SK-N-MC (cell line): ENCODE data around the gene ADAMTS18.

Experiments used
- DNase-seq: peaks from one replicate; pipeline ENCODE4 v3.0.0-alpha.2; 2011; ENCODE audit warnings: low read depth, low spot score
- H3K27ac ChIP-seq: fragments of 200-600 bp; sonication (generic); 2 replicates; pipeline ENCODE4 v1.5.1; 2016; ENCODE audit warnings: mixed run types
- H3K36me3 ChIP-seq: fragments of 200-600 bp; sonication (generic); 2 replicates; pipeline ENCODE4 v1.6.1; 2017; ENCODE audit warnings: antibody characterized with exemption, low read length, mixed read lengths; ENCODE audit not compliant: insufficient read depth
- H3K4me3 ChIP-seq: fragments of 200-600 bp; sonication (generic); 2 replicates; pipeline ENCODE4 v1.5.1; 2016
- H3K9ac ChIP-seq: fragments of 200-600 bp; sonication (generic); 2 replicates; pipeline ENCODE4 v1.8.0; 2017; ENCODE audit warnings: mixed run types, mixed read lengths; ENCODE audit not compliant: insufficient read length
- H3K9me3 ChIP-seq: fragments of 200-600 bp; sonication (generic); 2 replicates; pipeline ENCODE4 v1.6.1; 2017; ENCODE audit warnings: low read depth, mild to moderate bottlenecking, antibody characterized with exemption, low read length, moderate library complexity, mixed read lengths
- EZH2 ChIP-seq: fragments of 200-600 bp; sonication (generic); IDR thresholded peaks from one replicate; pipeline ENCODE4 v1.6.1; 2017; ENCODE audit warnings: antibody characterized with exemption
- FOXP2 ChIP-seq: optimal IDR thresholded peaks from 2 replicates; pipeline ENCODE3; 2011; ENCODE audit warnings: mild to moderate bottlenecking, moderate library complexity; ENCODE audit not compliant: insufficient read depth; ENCODE audit errors: extremely low read length, control extremely low read depth
- POLR2AphosphoS5 ChIP-seq: IDR thresholded peaks from 2 replicates; pipeline ENCODE4 v1.6.1; 2012; ENCODE audit warnings: mild to moderate bottlenecking, low read depth, low read length, borderline replicate concordance

The ADAMTS18 gene

GRCh38 chr16:77394699-77395098, 40.1 kb downstream of the ADAMTS18 start:
- H3K36me3 ChIP-seq = no peaks in the 10 kb centered on the region
- no peak for TF ChIP-seq EZH2
- TF ChIP-seq FOXP2 = no peak
- TF ChIP-seq POLR2AphosphoS5 = no peak
- no peak overlapping the region for H3K9ac ChIP-seq
- H3K9me3 ChIP-seq = no peaks in the 10 kb centered on the region
- no peak overlapping the region for H3K27ac ChIP-seq
- H3K4me3 ChIP-seq = no peak overlapping the region
- DNase-seq = no peak

DNA sequence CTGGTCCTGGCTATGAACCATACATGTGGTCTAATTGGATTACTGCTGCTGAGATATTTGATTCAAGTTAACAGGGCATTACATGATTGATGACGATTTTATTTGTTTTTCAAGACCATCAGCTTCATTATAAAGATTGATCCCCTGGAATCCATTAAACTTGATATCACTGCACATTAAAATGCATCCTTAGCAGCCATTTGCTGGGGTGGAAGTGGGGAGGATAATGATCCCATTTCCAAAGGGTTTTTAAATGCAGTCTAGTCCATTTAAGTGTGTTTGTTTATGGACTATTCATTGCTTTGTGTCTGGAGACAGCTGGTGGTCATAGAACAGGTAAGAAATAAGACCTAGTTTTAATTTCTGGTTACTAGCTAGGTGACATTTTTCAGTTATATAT, 40.9 kb downstream of the ADAMTS18 start:
- Histone ChIP-seq H3K27ac (no peak overlapping the region), H3K9me3 (no peaks in the 10 kb centered on the region), H3K4me3 (no peak overlapping the region), H3K36me3 (no peaks in the 10 kb centered on the region), H3K9ac (no peak overlapping the region)
- DNase-seq = no peak
- TF ChIP-seq EZH2 (no peak), POLR2AphosphoS5 (no peak), FOXP2 (no peak)

GRCh38 chr16:77387815-77388209, 47.0 kb downstream of the ADAMTS18 start:
- Histone ChIP-seq H3K4me3 (no peak overlapping the region), H3K36me3 (no peaks in the 10 kb centered on the region), H3K9ac (no peak overlapping the region), H3K9me3 (no peaks in the 10 kb centered on the region), H3K27ac (no peak overlapping the region)
- no peak for DNase-seq
- TF ChIP-seq FOXP2 (no peak), EZH2 (no peak), POLR2AphosphoS5 (no peak)

DNA sequence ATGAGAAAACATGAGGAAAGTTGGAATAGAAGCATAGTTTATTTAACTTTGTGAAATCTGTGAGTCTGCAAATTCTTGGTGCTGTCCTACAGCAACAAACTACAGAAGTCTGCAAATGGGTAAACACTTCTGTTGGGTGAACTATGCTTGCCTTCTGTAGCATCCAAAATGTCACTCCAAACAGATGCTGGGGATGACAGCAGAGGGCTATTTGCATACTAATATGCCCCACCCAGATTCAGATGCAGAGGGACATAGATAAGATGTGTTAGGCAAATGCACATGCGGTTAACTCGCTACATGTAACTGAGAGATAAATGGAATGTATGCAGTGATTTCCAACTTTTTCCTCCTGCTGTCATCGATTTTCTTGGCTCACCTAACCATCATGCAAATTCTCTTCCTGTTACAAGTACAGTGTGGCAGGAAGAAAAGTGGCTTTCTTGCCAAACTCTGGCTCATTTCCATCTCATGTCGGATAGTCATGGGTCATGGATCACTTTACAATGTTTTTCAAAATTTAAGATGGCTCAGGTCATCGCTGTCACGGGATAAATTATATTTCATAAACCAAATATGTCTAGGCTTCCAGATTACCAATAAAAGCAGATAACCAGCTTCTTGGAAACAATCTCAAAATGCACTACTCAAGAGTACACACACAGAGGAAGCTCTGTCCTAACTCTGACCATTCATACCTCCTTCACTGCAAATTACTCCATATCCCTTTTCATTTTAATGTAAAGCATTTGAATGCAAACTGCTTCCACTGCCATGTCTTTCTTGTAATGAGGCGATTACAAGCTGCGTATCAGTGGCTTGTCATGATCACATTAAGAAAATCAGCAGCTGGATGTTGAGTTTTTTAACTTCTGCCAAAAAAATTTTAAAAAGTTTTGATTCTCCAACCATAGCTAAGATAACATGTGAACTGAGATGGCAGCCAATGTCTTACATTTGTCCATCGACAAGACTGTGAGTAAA, 47.7 kb downstream of the ADAMTS18 start:
- Histone ChIP-seq H3K9me3 (no peaks in the 10 kb centered on the region), H3K36me3 (no peaks in the 10 kb centered on the region), H3K9ac (no peak overlapping the region), H3K4me3 (no peak overlapping the region), H3K27ac (no peak overlapping the region)
- DNase-seq = no peak
- TF ChIP-seq EZH2 = no peak
- TF ChIP-seq FOXP2 = no peak
- no peak for TF ChIP-seq POLR2AphosphoS5

GRCh38 chr16:77385481-77385880, 49.4 kb downstream of the ADAMTS18 start:
- Histone ChIP-seq H3K36me3 (no peaks in the 10 kb centered on the region), H3K9ac (no peak overlapping the region), H3K4me3 (no peak overlapping the region), H3K27ac (no peak overlapping the region), H3K9me3 (no peaks in the 10 kb centered on the region)
- no peak for TF ChIP-seq POLR2AphosphoS5
- TF ChIP-seq EZH2 = no peak
- TF ChIP-seq FOXP2 = no peak
- DNase-seq = no peak

DNA sequence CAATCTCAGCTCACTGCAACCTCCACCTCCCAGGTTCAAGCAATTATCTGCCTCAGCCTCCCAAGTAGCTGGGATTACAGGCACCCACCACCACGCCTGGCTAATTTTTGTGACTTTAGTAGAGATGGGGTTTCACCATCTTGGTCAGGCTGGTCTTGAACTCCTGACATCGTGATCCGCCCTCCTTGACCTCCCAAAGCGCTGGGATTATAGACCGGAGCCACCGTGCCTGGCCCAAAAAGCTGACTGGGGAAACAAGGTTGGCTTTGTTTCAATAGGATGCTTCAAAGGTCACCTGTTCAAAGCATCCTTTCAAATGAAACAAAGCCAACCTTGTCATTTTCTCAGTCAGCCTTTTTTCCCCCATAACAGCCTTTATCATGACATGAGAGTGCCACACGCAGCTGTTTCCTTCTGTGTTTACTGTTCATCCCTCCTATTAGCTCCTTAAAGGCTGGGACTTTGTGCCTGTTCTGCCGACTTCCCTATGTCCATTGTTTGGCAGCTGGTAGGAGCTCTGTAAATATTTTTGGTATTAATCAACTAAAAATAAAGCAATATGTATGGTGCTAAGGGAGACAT, 51.1 kb downstream of the ADAMTS18 start:
- no peaks in the 10 kb centered on the region for H3K9me3 ChIP-seq
- no peak overlapping the region for H3K4me3 ChIP-seq
- H3K9ac ChIP-seq = no peak overlapping the region
- no peak for DNase-seq
- TF ChIP-seq FOXP2 (no peak), POLR2AphosphoS5 (no peak), EZH2 (no peak)
- no peaks in the 10 kb centered on the region for H3K36me3 ChIP-seq
- no peak overlapping the region for H3K27ac ChIP-seq

DNA sequence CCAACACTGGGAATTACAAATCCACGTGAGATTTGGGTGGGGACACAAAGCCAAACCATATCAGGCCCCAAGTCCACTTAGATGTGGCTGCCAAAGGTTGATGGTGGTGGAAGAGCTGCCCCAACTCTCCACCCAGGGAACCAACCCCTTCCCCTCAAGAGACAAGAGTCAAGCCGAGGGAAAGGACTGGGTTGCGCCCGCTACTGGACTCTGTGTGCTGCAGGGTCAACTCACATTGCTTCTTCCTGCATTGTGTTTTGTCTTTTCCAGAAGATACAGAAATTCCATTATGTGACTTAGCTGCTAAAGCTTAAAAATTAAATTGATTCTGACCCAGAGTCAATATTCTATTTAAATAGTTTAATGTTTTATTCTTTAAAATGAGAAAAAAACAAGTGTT, 58.5 kb downstream of the ADAMTS18 start:
- Histone ChIP-seq H3K4me3 (no peak overlapping the region), H3K9ac (no peak overlapping the region), H3K27ac (no peak overlapping the region), H3K9me3 (no peaks in the 10 kb centered on the region), H3K36me3 (no peaks in the 10 kb centered on the region)
- TF ChIP-seq FOXP2 (no peak), POLR2AphosphoS5 (no peak), EZH2 (no peak)
- no peak for DNase-seq

- Histone ChIP-seq H3K4me3 (no peak overlapping the region), H3K27ac (no peak overlapping the region), H3K9me3 (no peaks in the 10 kb centered on the region), H3K36me3 (no peaks in the 10 kb centered on the region), H3K9ac (no peak overlapping the region)
- TF ChIP-seq POLR2AphosphoS5 (no peak), FOXP2 (no peak), EZH2 (no peak)
- DNase-seq = no peak
These were observed 59.4 kb downstream of the ADAMTS18 start for GRCh38 chr16:77375396-77375795.

DNA sequence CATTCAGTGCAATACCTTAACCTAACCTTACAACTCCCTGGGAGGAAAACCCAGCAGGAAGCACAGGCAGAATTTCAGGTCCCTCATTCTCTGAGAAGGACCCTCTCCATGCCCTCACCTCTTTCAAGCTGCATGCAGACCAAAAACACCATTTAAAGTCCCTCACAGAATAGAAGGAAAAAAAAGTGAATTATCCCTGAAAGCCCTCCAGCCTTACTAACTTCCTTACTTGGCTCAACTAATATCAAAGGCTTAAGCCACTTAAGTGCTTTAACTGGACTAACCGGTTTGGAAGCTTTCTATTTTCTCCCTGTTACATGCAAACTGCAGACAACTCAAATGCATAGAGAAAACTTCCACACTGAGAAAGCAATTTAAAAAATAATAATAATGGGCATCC, 60.5 kb downstream of the ADAMTS18 start:
- H3K9ac ChIP-seq = no peak overlapping the region
- H3K27ac ChIP-seq = no peak overlapping the region
- TF ChIP-seq EZH2 (no peak), FOXP2 (no peak)
- no peak overlapping the region for H3K4me3 ChIP-seq
- no peaks in the 10 kb centered on the region for H3K36me3 ChIP-seq
- no peak for DNase-seq
- H3K9me3 ChIP-seq = no peaks in the 10 kb centered on the region
